ENCODE measurements around the gene C1QTNF6.

The C1QTNF6 gene

GRCh38 chr22:37213941-37214730 is 26.1 kb upstream of the C1QTNF6 start:
- Histone ChIP-seq H3K36me3 (ENCODE audit: control insufficient read depth in 5 of 5, insufficient read depth in 5 of 5, low read length in 5 of 5) (no peaks in the 10 kb centered on the region), H3K27ac (ENCODE audit: low read depth, low read length) (no peak overlapping the region), H3K27me3 (ENCODE audit: control insufficient read depth in 5 of 5, insufficient read depth in 4 of 5, low read length in 5 of 5) (peaks cover 14 to 30% (median 26%) of the 10 kb centered on the region in 5 donors), H3K4me3 (ENCODE audit: low read depth in 1 of 5, low read length in 5 of 5) (no peak overlapping the region), H3K9ac (ENCODE audit: low read length in 5 of 5) (no peak overlapping the region), H3K4me1 (ENCODE audit: control insufficient read depth in 5 of 5, insufficient read depth in 5 of 5, low read length in 5 of 5) (peaks cover 0 to 13% (median 9%) of the 10 kb centered on the region in 5 donors), H3K9me3 (ENCODE audit: control insufficient read depth in 5 of 5, low read length in 5 of 5) (no peaks in the 10 kb centered on the region)

GRCh38 chr22:37213218-37213855 is 25.3 kb upstream of the C1QTNF6 start:
- H3K4me3 ChIP-seq (ENCODE audit: low read depth in 1 of 5, low read length in 5 of 5): no peak overlapping the region
- no peaks in the 10 kb centered on the region for H3K36me3 ChIP-seq (ENCODE audit: control insufficient read depth in 5 of 5, insufficient read depth in 5 of 5, low read length in 5 of 5)
- H3K9me3 ChIP-seq (ENCODE audit: control insufficient read depth in 5 of 5, low read length in 5 of 5): no peaks in the 10 kb centered on the region
- H3K27ac ChIP-seq (ENCODE audit: low read depth, low read length): no peak overlapping the region
- H3K4me1 ChIP-seq (ENCODE audit: control insufficient read depth in 5 of 5, insufficient read depth in 5 of 5, low read length in 5 of 5): peaks cover 0 to 13% (median 9%) of the 10 kb centered on the region in 5 donors
- no peak overlapping the region for H3K9ac ChIP-seq (ENCODE audit: low read length in 5 of 5)
- peaks cover 11 to 24% (median 20%) of the 10 kb centered on the region in 5 donors for H3K27me3 ChIP-seq (ENCODE audit: control insufficient read depth in 5 of 5, insufficient read depth in 4 of 5, low read length in 5 of 5)

GRCh38 chr22:37212174-37212906 is 24.3 kb upstream of the C1QTNF6 start, which contains the start of gene SSTR3:
Gene SSTR3 (minus strand): TSS chr22:37212477. CDS start chr22:37207803, 4,674 bp downstream.
- Histone ChIP-seq H3K9ac (ENCODE audit: low read length in 5 of 5) (no peak within 1 kb of the TSS), H3K36me3 (ENCODE audit: control insufficient read depth in 5 of 5, insufficient read depth in 5 of 5, low read length in 5 of 5) (no peaks in the 10 kb centered on the region), H3K4me1 (ENCODE audit: control insufficient read depth in 5 of 5, insufficient read depth in 5 of 5, low read length in 5 of 5) (peaks cover 0 to 13% (median 9%) of the 10 kb centered on the region in 5 donors), H3K4me3 (ENCODE audit: low read depth in 1 of 5, low read length in 5 of 5) (no peak within 1 kb of the TSS), H3K9me3 (ENCODE audit: control insufficient read depth in 5 of 5, low read length in 5 of 5) (no peaks in the 10 kb centered on the region), H3K27me3 (ENCODE audit: control insufficient read depth in 5 of 5, insufficient read depth in 4 of 5, low read length in 5 of 5) (peaks cover 11 to 29% (median 21%) of the 10 kb centered on the region in 5 donors), H3K27ac (ENCODE audit: low read depth, low read length) (no peak within 1 kb of the TSS)

- no peaks in the 10 kb centered on the region for H3K9me3 ChIP-seq (ENCODE audit: control insufficient read depth in 5 of 5, low read length in 5 of 5)
- H3K4me3 ChIP-seq (ENCODE audit: low read depth in 1 of 5, low read length in 5 of 5): no peak overlapping the region
- peaks cover 11 to 29% (median 21%) of the 10 kb centered on the region in 5 donors for H3K27me3 ChIP-seq (ENCODE audit: control insufficient read depth in 5 of 5, insufficient read depth in 4 of 5, low read length in 5 of 5)
- H3K9ac ChIP-seq (ENCODE audit: low read length in 5 of 5): no peak overlapping the region
- H3K4me1 ChIP-seq (ENCODE audit: control insufficient read depth in 5 of 5, insufficient read depth in 5 of 5, low read length in 5 of 5): peaks cover 0 to 13% (median 9%) of the 10 kb centered on the region in 5 donors
- no peak overlapping the region for H3K27ac ChIP-seq (ENCODE audit: low read depth, low read length)
- H3K36me3 ChIP-seq (ENCODE audit: control insufficient read depth in 5 of 5, insufficient read depth in 5 of 5, low read length in 5 of 5): no peaks in the 10 kb centered on the region
These were observed 23.8 kb upstream of the C1QTNF6 start for GRCh38 chr22:37211866-37212173.

GRCh38 chr22:37211075-37211865 is 23.2 kb upstream of the C1QTNF6 start:
- Histone ChIP-seq H3K4me3 (ENCODE audit: low read depth in 1 of 5, low read length in 5 of 5) (no peak overlapping the region), H3K27me3 (ENCODE audit: control insufficient read depth in 5 of 5, insufficient read depth in 4 of 5, low read length in 5 of 5) (peaks cover 11 to 29% (median 21%) of the 10 kb centered on the region in 5 donors), H3K9ac (ENCODE audit: low read length in 5 of 5) (no peak overlapping the region), H3K4me1 (ENCODE audit: control insufficient read depth in 5 of 5, insufficient read depth in 5 of 5, low read length in 5 of 5) (peaks cover 0 to 13% (median 9%) of the 10 kb centered on the region in 5 donors), H3K9me3 (ENCODE audit: control insufficient read depth in 5 of 5, low read length in 5 of 5) (no peaks in the 10 kb centered on the region), H3K27ac (ENCODE audit: low read depth, low read length) (no peak overlapping the region), H3K36me3 (ENCODE audit: control insufficient read depth in 5 of 5, insufficient read depth in 5 of 5, low read length in 5 of 5) (no peaks in the 10 kb centered on the region)

GRCh38 chr22:37210041-37210803 is 22.2 kb upstream of the C1QTNF6 start:
- Histone ChIP-seq H3K4me1 (ENCODE audit: control insufficient read depth in 5 of 5, insufficient read depth in 5 of 5, low read length in 5 of 5) (peaks cover 0 to 13% (median 9%) of the 10 kb centered on the region in 5 donors), H3K9ac (ENCODE audit: low read length in 5 of 5) (no peak overlapping the region), H3K4me3 (ENCODE audit: low read depth in 1 of 5, low read length in 5 of 5) (no peak overlapping the region), H3K36me3 (ENCODE audit: control insufficient read depth in 5 of 5, insufficient read depth in 5 of 5, low read length in 5 of 5) (no peaks in the 10 kb centered on the region), H3K9me3 (ENCODE audit: control insufficient read depth in 5 of 5, low read length in 5 of 5) (no peaks in the 10 kb centered on the region), H3K27me3 (ENCODE audit: control insufficient read depth in 5 of 5, insufficient read depth in 4 of 5, low read length in 5 of 5) (peaks cover 11 to 29% (median 21%) of the 10 kb centered on the region in 5 donors), H3K27ac (ENCODE audit: low read depth, low read length) (no peak overlapping the region)

- Histone ChIP-seq H3K4me3 (ENCODE audit: low read depth in 1 of 5, low read length in 5 of 5) (no peak overlapping the region), H3K27me3 (ENCODE audit: control insufficient read depth in 5 of 5, insufficient read depth in 4 of 5, low read length in 5 of 5) (peaks cover 11 to 27% (median 21%) of the 10 kb centered on the region in 5 donors), H3K9me3 (ENCODE audit: control insufficient read depth in 5 of 5, low read length in 5 of 5) (no peaks in the 10 kb centered on the region), H3K9ac (ENCODE audit: low read length in 5 of 5) (no peak overlapping the region), H3K4me1 (ENCODE audit: control insufficient read depth in 5 of 5, insufficient read depth in 5 of 5, low read length in 5 of 5) (peaks cover 0 to 13% (median 9%) of the 10 kb centered on the region in 5 donors), H3K27ac (ENCODE audit: low read depth, low read length) (no peak overlapping the region), H3K36me3 (ENCODE audit: control insufficient read depth in 5 of 5, insufficient read depth in 5 of 5, low read length in 5 of 5) (no peaks in the 10 kb centered on the region)
These were observed 21.2 kb upstream of the C1QTNF6 start for GRCh38 chr22:37209140-37209845.

- H3K4me3 ChIP-seq (ENCODE audit: low read depth in 1 of 5, low read length in 5 of 5): no peak overlapping the region
- H3K4me1 ChIP-seq (ENCODE audit: control insufficient read depth in 5 of 5, insufficient read depth in 5 of 5, low read length in 5 of 5): peaks cover 0 to 13% (median 9%) of the 10 kb centered on the region in 5 donors
- no peaks in the 10 kb centered on the region for H3K36me3 ChIP-seq (ENCODE audit: control insufficient read depth in 5 of 5, insufficient read depth in 5 of 5, low read length in 5 of 5)
- H3K9ac ChIP-seq (ENCODE audit: low read length in 5 of 5): no peak overlapping the region
- H3K27me3 ChIP-seq (ENCODE audit: control insufficient read depth in 5 of 5, insufficient read depth in 4 of 5, low read length in 5 of 5): peaks cover 11 to 27% (median 18%) of the 10 kb centered on the region in 5 donors
- no peak overlapping the region for H3K27ac ChIP-seq (ENCODE audit: low read depth, low read length)
- H3K9me3 ChIP-seq (ENCODE audit: control insufficient read depth in 5 of 5, low read length in 5 of 5): no peaks in the 10 kb centered on the region
These were observed 20.5 kb upstream of the C1QTNF6 start for GRCh38 chr22:37208401-37209139.

Data from subcutaneous abdominal adipose tissue (tissue), 5 donors.